Gastroesophageal sphincter (tissue), 4 donors: ENCODE measurements around the gene RPE. TPM values are rescaled to one million over a fixed set of nuclear protein-coding genes. Genes with fewer than 3 reads are reported as not detected.

Experiments used
- ATAC-seq: fragments of 150-250 bp; one replicate; pipeline ENCODE4 v1.9.1; 2016; ENCODE audit warnings: mild to moderate bottlenecking, moderate library complexity
- H3K27ac ChIP-seq, 4 donors: fragments of 200-600 bp; sonication (generic) in 3 of 4; 1 replicate in 3 of 4; 2 replicates in 1 of 4; pipeline ENCODE4 v1.5.1; 2016 to 2019
- H3K27me3 ChIP-seq: fragments of 200-600 bp; sonication (generic); one replicate; pipeline ENCODE4 v1.5.1; 2019
- H3K36me3 ChIP-seq, 2 donors: fragments of 200-600 bp; sonication (generic); one replicate each; pipeline ENCODE4 v1.5.1; 2019; ENCODE audit warnings: control low read depth in 1 of 2
- H3K4me1 ChIP-seq, 3 donors: fragments of 200-600 bp; sonication (generic); 1 replicate in 2 of 3; 2 replicates in 1 of 3; pipeline ENCODE4 v1.5.1; 2016 to 2019; ENCODE audit warnings: control low read depth in 2 of 3
- H3K4me3 ChIP-seq, 2 donors: fragments of 200-600 bp; sonication (generic); one replicate each; pipeline ENCODE4 v1.5.1; 2019; ENCODE audit warnings: mild to moderate bottlenecking in 1 of 2, moderate library complexity in 1 of 2
- H3K9me3 ChIP-seq, 3 donors: fragments of 200-600 bp; sonication (generic); one replicate each; pipeline ENCODE4 v1.5.1; 2017 to 2019; ENCODE audit warnings: control low read depth in 2 of 3
- CTCF ChIP-seq, 4 experiments: fragments of 200-600 bp in 2 of 4; fragments of 450-650 bp in 2 of 4; sonication (generic) in 1 of 4; IDR thresholded peaks; one replicate each; pipeline ENCODE4 v1.5.1; 2017 to 2019; ENCODE audit warnings: antibody characterized with exemption in 4 of 4, mild to moderate bottlenecking in 2 of 4, moderate library complexity in 2 of 4
- EP300 ChIP-seq: sonication (generic); formaldehyde crosslinking; IDR thresholded peaks from one replicate; pipeline ENCODE4 v1.6.1; 2017; ENCODE audit warnings: antibody characterized with exemption, mild to moderate bottlenecking
- POLR2A ChIP-seq, 2 donors: fragments of 450-650 bp; IDR thresholded peaks; one replicate each; pipeline ENCODE4 v1.6.1; 2017; ENCODE audit warnings: antibody characterized with exemption in 2 of 2, mild to moderate bottlenecking in 2 of 2, moderate library complexity in 1 of 2
- POLR2AphosphoS5 ChIP-seq: sonication (generic); formaldehyde crosslinking; IDR thresholded peaks from one replicate; pipeline ENCODE4 v1.6.1; 2017; ENCODE audit warnings: antibody characterized with exemption
- WGBS, 2 donors: methylation state at CpG; one replicate each; pipeline ENCODE4 v1.1.5; 2018; ENCODE audit warnings: low coverage in 1 of 2; 5-methylcytosine and 5-hydroxymethylcytosine counted together
- total RNA-seq, 4 donors: library from RNA; depleted of rRNA; stranded (reverse); fragments of >200 nt; gene quantifications; one replicate each; pipeline ENCODE4 v1.1.0, GENCODE V29; 2016

RPE gene
- 10 to 100 TPM; 49.0 to 63.6 (median 49.7) TPM for total RNA-seq

GRCh38 chr2:210002158-210003157 lies at the start of gene RPE:
RPE (plus strand) TSS chr2:210002638; CDS start chr2:210002662, 24 bp downstream.
- H3K27me3 ChIP-seq = no peaks in the 10 kb centered on the region
- H3K4me3 ChIP-seq = peak within 1 kb of the TSS; percentile 68 to 96
- peak; percentile 29 to 45 for TF ChIP-seq POLR2A (IDR thresholded peaks at IDR 0.05)
- no peak for TF ChIP-seq EP300
- TF ChIP-seq POLR2AphosphoS5 = peak; percentile 71
- no peak for TF ChIP-seq CTCF (IDR thresholded peaks at IDR 0.05)
- WGBS, 2 donors = 1% methylated on average over 13 to 16 of the region's 58 CpGs
- peak; percentile 100 for ATAC-seq
- H3K9me3 ChIP-seq = no peaks in the 10 kb centered on the region
- peaks cover 5 to 46% (median 27%) of the 10 kb centered on the region in 3 donors for H3K4me1 ChIP-seq
- peak within 1 kb of the TSS; percentile 76 to 89 (median 84) for H3K27ac ChIP-seq
- H3K36me3 ChIP-seq = no peaks in the 10 kb centered on the region

GRCh38 chr2:209956271-209956670 lies 46.2 kb upstream of the RPE start:
- no peak for TF ChIP-seq CTCF (IDR thresholded peaks at IDR 0.05)
- no peak for TF ChIP-seq POLR2AphosphoS5
- TF ChIP-seq POLR2A (IDR thresholded peaks at IDR 0.05) = no peak
- no peak for TF ChIP-seq EP300
- Histone ChIP-seq H3K36me3 (no peaks in the 10 kb centered on the region), H3K27ac (no peak overlapping the region), H3K9me3 (no peaks in the 10 kb centered on the region), H3K4me1 (peaks cover 0 to 14% (median 0%) of the 10 kb centered on the region in 3 donors), H3K4me3 (no peak overlapping the region), H3K27me3 (no peaks in the 10 kb centered on the region)
- ATAC-seq = no peak
- 50 to 79% methylated on average over 1 to 2 of the region's 2 CpGs for WGBS, 2 donors

GRCh38 chr2:209958016-209958415 lies 44.4 kb upstream of the RPE start:
- no peaks in the 10 kb centered on the region for H3K27me3 ChIP-seq
- ATAC-seq = no peak
- peaks cover 0 to 14% (median 0%) of the 10 kb centered on the region in 3 donors for H3K4me1 ChIP-seq
- H3K27ac ChIP-seq = no peak overlapping the region
- TF ChIP-seq CTCF (IDR thresholded peaks at IDR 0.05) (no peak), POLR2A (IDR thresholded peaks at IDR 0.05) (no peak), EP300 (no peak), POLR2AphosphoS5 (no peak)
- WGBS, 2 donors = 91 to 94% methylated on average over 2 of the region's 2 CpGs
- no peaks in the 10 kb centered on the region for H3K36me3 ChIP-seq
- no peaks in the 10 kb centered on the region for H3K9me3 ChIP-seq
- no peak overlapping the region for H3K4me3 ChIP-seq

- Histone ChIP-seq H3K9me3 (no peaks in the 10 kb centered on the region), H3K36me3 (no peaks in the 10 kb centered on the region), H3K27ac (no peak overlapping the region), H3K4me1 (peaks cover 0 to 14% (median 0%) of the 10 kb centered on the region in 3 donors), H3K27me3 (no peaks in the 10 kb centered on the region), H3K4me3 (no peak overlapping the region)
- WGBS, 2 donors = 29 to 47% methylated on average over 7 of the region's 7 CpGs
- no peak for ATAC-seq
- TF ChIP-seq CTCF (IDR thresholded peaks at IDR 0.05) (no peak), POLR2A (IDR thresholded peaks at IDR 0.05) (no peak), EP300 (no peak), POLR2AphosphoS5 (no peak)
These were observed 42.4 kb upstream of the RPE start for GRCh38 chr2:209960045-209960444.
